SK-N-MC (cell line): Measurements from ENCODE around the gene MYBPC1.

Experiments used
- EZH2 ChIP-seq: fragments of 200-600 bp; sonication (generic); IDR thresholded peaks from one replicate; pipeline ENCODE4 v1.6.1; 2017; ENCODE audit warnings: antibody characterized with exemption
- FOXP2 ChIP-seq: optimal IDR thresholded peaks from 2 replicates; pipeline ENCODE3; 2011; ENCODE audit warnings: mild to moderate bottlenecking, moderate library complexity; ENCODE audit not compliant: insufficient read depth; ENCODE audit errors: extremely low read length, control extremely low read depth
- POLR2AphosphoS5 ChIP-seq: IDR thresholded peaks from 2 replicates; pipeline ENCODE4 v1.6.1; 2012; ENCODE audit warnings: mild to moderate bottlenecking, low read depth, low read length, borderline replicate concordance

GRCh38 chr12:101678081-101678480, 83.3 kb downstream of the MYBPC1 start:
- TF ChIP-seq POLR2AphosphoS5 (no peak), EZH2 (no peak), FOXP2 (no peak)
